ENCODE results near the gene AP3S2.

DNA sequence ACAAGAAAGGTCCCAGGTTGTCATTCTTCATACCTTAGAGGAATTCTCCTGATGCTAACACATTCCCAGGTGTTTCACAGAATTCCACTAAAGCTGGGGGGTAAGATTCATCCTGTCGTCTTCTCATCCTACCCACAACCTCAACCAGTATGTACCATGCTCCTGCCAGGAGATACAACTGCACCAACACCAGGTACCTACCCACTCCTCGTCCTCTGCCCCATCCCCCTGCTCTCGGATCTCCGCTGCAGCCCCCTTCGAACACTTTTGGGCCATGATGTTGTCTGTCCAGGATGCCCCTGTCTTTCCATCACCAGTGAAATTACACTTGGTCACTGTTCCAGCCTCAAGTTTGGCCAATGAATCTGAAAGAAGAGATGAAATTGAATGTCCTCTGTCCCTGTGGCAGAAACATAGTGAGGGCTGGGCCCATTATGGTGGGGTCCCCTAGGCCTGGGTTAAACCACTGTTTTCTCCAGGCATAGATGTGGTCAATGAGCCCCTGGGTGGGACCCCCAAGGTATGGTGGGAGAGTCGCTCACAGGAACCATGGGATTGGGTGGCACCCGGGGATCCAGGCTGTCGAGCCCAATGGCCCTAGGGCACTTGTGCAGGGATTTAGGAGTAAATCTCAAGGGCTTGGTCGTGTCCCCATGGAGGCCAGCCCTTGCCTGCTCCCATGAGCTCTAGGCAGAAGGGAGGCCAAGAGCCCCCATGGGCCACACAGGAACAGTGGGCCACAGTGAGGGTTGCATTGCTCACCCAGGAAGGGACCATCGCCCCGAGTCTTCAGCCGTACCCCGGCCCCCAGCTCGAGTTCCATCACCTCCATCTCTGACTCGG, 9.4 kb upstream of the AP3S2 start:
- TF ChIP-seq, protein P1, sequence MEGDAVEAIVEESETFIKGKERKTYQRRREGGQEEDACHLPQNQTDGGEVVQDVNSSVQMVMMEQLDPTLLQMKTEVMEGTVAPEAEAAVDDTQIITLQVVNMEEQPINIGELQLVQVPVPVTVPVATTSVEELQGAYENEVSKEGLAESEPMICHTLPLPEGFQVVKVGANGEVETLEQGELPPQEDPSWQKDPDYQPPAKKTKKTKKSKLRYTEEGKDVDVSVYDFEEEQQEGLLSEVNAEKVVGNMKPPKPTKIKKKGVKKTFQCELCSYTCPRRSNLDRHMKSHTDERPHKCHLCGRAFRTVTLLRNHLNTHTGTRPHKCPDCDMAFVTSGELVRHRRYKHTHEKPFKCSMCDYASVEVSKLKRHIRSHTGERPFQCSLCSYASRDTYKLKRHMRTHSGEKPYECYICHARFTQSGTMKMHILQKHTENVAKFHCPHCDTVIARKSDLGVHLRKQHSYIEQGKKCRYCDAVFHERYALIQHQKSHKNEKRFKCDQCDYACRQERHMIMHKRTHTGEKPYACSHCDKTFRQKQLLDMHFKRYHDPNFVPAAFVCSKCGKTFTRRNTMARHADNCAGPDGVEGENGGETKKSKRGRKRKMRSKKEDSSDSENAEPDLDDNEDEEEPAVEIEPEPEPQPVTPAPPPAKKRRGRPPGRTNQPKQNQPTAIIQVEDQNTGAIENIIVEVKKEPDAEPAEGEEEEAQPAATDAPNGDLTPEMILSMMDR (IDR thresholded peaks at IDR 0.05) = no peak
- TF ChIP-seq POLR2A (IDR thresholded peaks at IDR 0.05) = no peak
